HG02798 (cell line): ENCODE measurements around the gene PCNX2.

Experiments
- ATAC-seq: cut with Tn5 transposase; IDR thresholded peaks from one replicate; pipeline ENCODE4 v1.9.1; 2021; ENCODE audit warnings: mild to moderate bottlenecking; ENCODE audit not compliant: unreplicated experiment, poor library complexity

The PCNX2 gene

GRCh38 chr1:232951180-232951579, 344.3 kb downstream of the PCNX2 start:
- no peak for ATAC-seq

- peak; percentile 91 for ATAC-seq
These were observed 345.0 kb downstream of the PCNX2 start, which contains the start of gene NTPCR for GRCh38 chr1:232950197-232951176. Gene NTPCR (plus strand): TSS chr1:232950611. CDS start chr1:232950711, 100 bp downstream.

GRCh38 chr1:232949636-232950196, 345.8 kb downstream of the PCNX2 start:
- no peak for ATAC-seq

DNA sequence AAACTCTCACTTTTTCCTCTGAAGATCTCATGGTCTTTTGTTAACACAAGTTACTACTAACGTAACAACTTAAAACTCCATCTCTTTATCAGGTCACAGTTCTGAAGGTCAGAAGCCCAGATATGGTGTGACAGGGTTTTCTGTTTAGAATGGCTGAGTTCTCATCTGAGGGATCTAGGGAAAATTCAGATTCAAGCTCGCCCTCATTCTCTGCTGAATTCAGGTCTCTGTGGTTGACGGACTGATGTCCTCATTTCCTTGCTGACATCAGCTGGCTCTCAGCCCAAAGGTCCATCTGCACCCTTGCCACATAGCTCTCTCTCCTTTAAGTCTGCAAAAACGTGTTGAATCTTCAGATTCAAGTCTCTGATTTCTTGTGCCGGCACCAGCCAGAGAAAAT, 351.2 kb downstream of the PCNX2 start:
- ATAC-seq: peak; percentile 12

DNA sequence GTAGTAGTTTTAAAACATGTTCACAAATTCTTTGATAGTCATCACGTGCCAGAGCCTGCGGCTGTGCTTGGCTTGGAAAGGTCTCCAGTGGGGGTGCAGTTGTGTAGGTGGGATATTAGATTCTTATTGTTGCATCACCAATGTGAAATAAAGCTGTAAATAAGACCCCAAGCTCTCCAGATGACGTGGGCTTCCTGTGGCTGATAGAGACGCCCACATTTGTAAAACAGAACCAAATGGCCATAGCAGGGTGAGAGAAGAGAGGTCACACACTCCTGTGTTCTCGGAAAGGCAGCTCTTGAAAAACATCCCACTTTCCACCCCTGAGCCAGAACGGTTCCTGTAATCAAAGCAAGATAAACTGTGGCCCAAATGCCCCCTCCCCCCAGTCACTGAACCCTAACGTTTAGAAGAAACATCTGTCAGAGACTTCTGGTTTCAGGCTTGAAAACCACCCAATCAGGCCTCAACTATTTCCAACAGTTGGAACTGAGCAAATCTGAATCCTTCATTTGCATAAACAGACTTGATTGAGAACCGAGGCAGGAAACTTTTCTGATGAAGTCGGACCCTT, 351.8 kb downstream of the PCNX2 start:
- ATAC-seq: peak; percentile 60

GRCh38 chr1:232942413-232943294, 352.9 kb downstream of the PCNX2 start:
- no peak for ATAC-seq

GRCh38 chr1:232940262-232940661, 355.3 kb downstream of the PCNX2 start:
- ATAC-seq: peak; percentile 49

DNA sequence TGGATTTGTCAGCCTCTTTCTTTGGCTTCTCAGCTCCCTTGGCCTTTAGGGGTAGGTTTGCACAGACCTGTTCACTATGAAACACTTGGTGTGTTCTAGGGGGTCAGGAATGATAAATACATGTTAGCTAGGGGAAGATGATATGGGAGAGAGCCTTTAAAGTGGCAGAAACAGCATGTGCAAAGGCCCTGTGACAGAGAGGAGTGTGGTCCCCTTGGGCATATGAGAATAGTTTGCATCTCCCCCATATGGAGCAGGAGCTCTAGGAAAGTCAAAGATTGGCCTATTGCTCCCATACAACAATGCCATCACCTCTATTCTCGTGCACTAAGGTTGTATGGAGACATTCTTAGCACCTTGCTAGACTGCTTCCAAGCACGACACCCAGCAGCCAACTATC, 355.8 kb downstream of the PCNX2 start:
- no peak for ATAC-seq

DNA sequence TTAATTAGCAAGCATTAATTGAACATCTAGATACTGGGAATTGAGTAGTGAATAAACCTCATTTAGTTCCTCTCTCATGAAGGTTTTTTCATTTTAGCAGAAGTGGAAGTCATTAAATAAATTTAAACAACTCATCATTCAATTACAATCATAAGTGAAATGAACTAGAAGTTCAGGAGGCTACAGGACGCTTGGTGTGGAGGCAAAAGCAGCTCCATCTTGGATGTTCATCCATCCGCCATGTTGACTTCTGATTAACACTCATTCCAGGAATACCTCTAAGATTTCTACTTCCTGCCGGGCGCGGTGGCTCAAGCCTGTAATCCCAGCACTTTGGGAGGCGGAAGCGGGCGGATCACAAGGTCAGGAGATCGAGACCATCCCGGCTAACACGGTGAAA, 356.6 kb downstream of the PCNX2 start:
- no peak for ATAC-seq

- ATAC-seq: no peak
These were observed 357.7 kb downstream of the PCNX2 start for GRCh38 chr1:232937741-232938375.

DNA sequence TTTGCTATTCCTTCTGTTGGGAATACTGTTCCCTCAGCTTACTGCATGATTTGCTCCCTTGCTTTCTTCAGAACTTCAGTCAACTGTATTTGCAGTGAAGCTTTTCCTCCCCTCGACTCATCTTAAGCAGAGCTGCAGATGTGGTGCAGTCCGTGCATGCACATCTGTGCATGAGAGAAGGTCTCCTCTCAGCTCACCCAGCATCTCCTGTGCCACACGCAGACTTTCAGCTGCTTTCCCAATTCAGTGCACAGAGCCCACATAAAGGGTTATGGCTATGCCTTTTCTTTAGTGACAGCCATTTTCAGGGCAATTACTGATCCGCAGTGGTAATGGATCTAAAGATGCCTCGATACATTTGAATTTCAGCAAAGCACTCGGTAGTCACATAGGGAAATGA, 358.6 kb downstream of the PCNX2 start:
- no peak for ATAC-seq
